A673 (cell line): Measurements from ENCODE around the gene PLCD3. TPM values are rescaled to one million over a fixed set of nuclear protein-coding genes. Genes with fewer than 3 reads are reported as not detected.

ENCODE experiments used
- BruUV-seq: library from RNA; stranded (reverse); fragments of 400-500 nt; replicated peaks from 2 replicates; lab custom pipeline; 2021; lab: Mats Ljungman, UMichigan
- CTCF ChIA-PET: fragments of 300-600 bp; sonication (Branson Sonifier 250); formaldehyde crosslinking; loops from one replicate; lab custom pipeline; 2022; ENCODE audit warnings: antibody characterized with exemption; lab: Charles Lee
- POLR2A ChIA-PET: fragments of 300-600 bp; sonication (Branson Sonifier 250); formaldehyde crosslinking; loops from one replicate; lab custom pipeline; 2022; ENCODE audit warnings: antibody characterized with exemption; ENCODE audit not compliant: low non-redundant PET; lab: Charles Lee
- DNase-seq: peaks from one replicate; pipeline ENCODE4 v3.0.0-alpha.2; 2015; ENCODE audit warnings: low spot score
- H3K27ac ChIP-seq: fragments of 200-600 bp; sonication (generic); 2 replicates; pipeline ENCODE4 v1.5.1; 2016; ENCODE audit warnings: mixed run types, low read depth, mild to moderate bottlenecking, mixed read lengths, antibody characterized with exemption, low read length; ENCODE audit not compliant: poor library complexity, severe bottlenecking
- H3K27me3 ChIP-seq: fragments of 200-600 bp; sonication (generic); replicated peaks from 2 replicates; pipeline ENCODE4 v1.6.1; 2017; ENCODE audit warnings: mixed run types, low read depth, mild to moderate bottlenecking, mixed read lengths, antibody characterized with exemption, low read length; ENCODE audit not compliant: insufficient read depth, poor library complexity
- H3K36me3 ChIP-seq: fragments of 200-600 bp; sonication (generic); 2 replicates; pipeline ENCODE4 v1.6.1; 2016; ENCODE audit warnings: mixed run types, mild to moderate bottlenecking, mixed read lengths, antibody characterized with exemption, low read length; ENCODE audit not compliant: insufficient read depth, poor library complexity, severe bottlenecking
- H3K4me1 ChIP-seq: fragments of 200-600 bp; sonication (generic); 2 replicates; pipeline ENCODE4 v1.6.1; 2017; ENCODE audit warnings: mixed run types, mild to moderate bottlenecking, mixed read lengths, antibody characterized with exemption, low read length; ENCODE audit not compliant: insufficient read depth, poor library complexity, severe bottlenecking
- H3K4me3 ChIP-seq: fragments of 200-600 bp; sonication (generic); 2 replicates; pipeline ENCODE4 v1.5.1; 2016; ENCODE audit warnings: low read depth, mixed run types, mild to moderate bottlenecking, mixed read lengths, low read length; ENCODE audit not compliant: poor library complexity, severe bottlenecking
- H3K9me3 ChIP-seq: fragments of 200-600 bp; sonication (generic); 2 replicates; pipeline ENCODE4 v1.6.1; 2016; ENCODE audit warnings: mixed run types, low read depth, mild to moderate bottlenecking, mixed read lengths, antibody characterized with exemption, low read length; ENCODE audit not compliant: poor library complexity, severe bottlenecking
- EZH2 ChIP-seq: fragments of 200-600 bp; sonication (generic); IDR thresholded peaks from 2 replicates; pipeline ENCODE4 v1.6.1; 2017; ENCODE audit warnings: borderline replicate concordance, low read depth, mild to moderate bottlenecking, mixed read lengths, antibody characterized with exemption, low read length; ENCODE audit not compliant: poor library complexity, severe bottlenecking
- intact Hi-C: fragments of 100-400 bp; cut with micrococcal nuclease; formaldehyde crosslinking; loops from one replicate; pipeline ENCODE4 v1.10.0; 2022; ENCODE audit not compliant: unreplicated experiment
- total RNA-seq: library from RNA; stranded (reverse); gene quantifications from 2 replicates; pipeline ENCODE4 v1.2.3, GENCODE V29; 2021
- TF ChIP-seq, protein P1 (sequence below): fragments of 300-800, 200-600 bp; sonication (generic); conservative IDR thresholded peaks from 2 replicates; pipeline ENCODE4 v1.5.1; 2017; ENCODE audit warnings: low read depth, mild to moderate bottlenecking, antibody characterized with exemption, low read length, moderate library complexity, mixed read lengths

Gene PLCD3
- total RNA-seq, 1 experiment from 2014 or later = 12.0 TPM

DNA sequence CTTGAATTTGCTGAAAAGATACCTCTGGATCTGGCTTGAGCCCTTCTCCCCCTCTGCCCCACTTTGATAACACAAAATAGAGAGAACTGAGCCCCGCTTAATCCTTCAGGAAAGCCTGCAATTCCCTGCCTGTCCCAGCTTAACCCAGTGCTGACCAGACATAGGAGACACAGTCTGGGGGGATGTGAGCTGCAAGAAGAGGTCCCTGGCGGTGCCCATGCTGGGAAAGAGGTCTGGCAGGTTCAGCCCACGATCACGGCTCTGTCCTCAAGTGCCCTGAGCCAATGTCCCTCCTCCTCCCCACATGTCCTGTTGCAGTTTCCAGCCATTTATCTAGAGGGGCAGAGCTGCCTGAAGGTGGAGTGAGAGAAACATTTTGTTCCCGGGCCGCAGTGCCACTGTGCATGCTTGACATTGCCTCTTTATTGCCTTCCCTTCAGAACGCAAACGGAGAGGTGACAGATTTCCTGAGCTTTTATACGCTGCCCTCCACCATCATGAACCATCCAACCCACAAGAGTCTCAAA, 29.0 kb downstream of the PLCD3 start:
- no peaks in the 10 kb centered on the region for H3K27me3 ChIP-seq
- H3K27ac ChIP-seq = no peak overlapping the region
- H3K9me3 ChIP-seq = no peaks in the 10 kb centered on the region
- no peaks in the 10 kb centered on the region for H3K4me1 ChIP-seq
- intact Hi-C loops = no loop called here
- DNase-seq = no peak
- peaks cover 42% of the 10 kb centered on the region for H3K36me3 ChIP-seq
- ChIA-PET CTCF (no interaction called here), POLR2A (no interaction called here)
- TF ChIP-seq EZH2 = no peak
- TF ChIP-seq, protein P1, sequence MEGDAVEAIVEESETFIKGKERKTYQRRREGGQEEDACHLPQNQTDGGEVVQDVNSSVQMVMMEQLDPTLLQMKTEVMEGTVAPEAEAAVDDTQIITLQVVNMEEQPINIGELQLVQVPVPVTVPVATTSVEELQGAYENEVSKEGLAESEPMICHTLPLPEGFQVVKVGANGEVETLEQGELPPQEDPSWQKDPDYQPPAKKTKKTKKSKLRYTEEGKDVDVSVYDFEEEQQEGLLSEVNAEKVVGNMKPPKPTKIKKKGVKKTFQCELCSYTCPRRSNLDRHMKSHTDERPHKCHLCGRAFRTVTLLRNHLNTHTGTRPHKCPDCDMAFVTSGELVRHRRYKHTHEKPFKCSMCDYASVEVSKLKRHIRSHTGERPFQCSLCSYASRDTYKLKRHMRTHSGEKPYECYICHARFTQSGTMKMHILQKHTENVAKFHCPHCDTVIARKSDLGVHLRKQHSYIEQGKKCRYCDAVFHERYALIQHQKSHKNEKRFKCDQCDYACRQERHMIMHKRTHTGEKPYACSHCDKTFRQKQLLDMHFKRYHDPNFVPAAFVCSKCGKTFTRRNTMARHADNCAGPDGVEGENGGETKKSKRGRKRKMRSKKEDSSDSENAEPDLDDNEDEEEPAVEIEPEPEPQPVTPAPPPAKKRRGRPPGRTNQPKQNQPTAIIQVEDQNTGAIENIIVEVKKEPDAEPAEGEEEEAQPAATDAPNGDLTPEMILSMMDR = no peak
- H3K4me3 ChIP-seq = no peak overlapping the region
- no TSS peak for BruUV-seq

DNA sequence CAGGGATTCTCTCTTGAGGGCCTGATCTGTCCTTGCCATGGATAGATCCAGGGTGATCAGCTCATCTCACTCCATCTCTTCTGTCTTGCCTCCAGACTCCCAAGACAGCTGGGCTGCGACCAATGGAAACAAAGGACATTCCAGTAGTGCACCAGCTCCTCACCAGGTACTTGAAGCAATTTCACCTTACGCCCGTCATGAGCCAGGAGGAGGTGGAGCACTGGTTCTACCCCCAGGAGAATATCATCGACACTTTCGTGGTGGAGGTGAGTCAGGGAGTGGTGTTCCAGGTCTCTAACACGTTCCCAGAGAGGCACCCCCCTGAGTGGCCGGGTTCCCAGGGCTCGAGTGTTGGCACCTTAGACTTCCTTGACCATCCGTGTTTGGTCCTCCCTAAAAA, 29.5 kb downstream of the PLCD3 start:
- CTCF ChIA-PET = no interaction called here
- no peak for DNase-seq
- Histone ChIP-seq H3K9me3 (no peaks in the 10 kb centered on the region), H3K36me3 (peaks cover 43% of the 10 kb centered on the region), H3K27me3 (no peaks in the 10 kb centered on the region), H3K4me3 (no peak overlapping the region), H3K4me1 (no peaks in the 10 kb centered on the region), H3K27ac (no peak overlapping the region)
- no TSS peak for BruUV-seq
- intact Hi-C loops = no loop called here
- no peak for TF ChIP-seq EZH2
- TF ChIP-seq, protein P1 = no peak
- POLR2A ChIA-PET = no interaction called here

DNA sequence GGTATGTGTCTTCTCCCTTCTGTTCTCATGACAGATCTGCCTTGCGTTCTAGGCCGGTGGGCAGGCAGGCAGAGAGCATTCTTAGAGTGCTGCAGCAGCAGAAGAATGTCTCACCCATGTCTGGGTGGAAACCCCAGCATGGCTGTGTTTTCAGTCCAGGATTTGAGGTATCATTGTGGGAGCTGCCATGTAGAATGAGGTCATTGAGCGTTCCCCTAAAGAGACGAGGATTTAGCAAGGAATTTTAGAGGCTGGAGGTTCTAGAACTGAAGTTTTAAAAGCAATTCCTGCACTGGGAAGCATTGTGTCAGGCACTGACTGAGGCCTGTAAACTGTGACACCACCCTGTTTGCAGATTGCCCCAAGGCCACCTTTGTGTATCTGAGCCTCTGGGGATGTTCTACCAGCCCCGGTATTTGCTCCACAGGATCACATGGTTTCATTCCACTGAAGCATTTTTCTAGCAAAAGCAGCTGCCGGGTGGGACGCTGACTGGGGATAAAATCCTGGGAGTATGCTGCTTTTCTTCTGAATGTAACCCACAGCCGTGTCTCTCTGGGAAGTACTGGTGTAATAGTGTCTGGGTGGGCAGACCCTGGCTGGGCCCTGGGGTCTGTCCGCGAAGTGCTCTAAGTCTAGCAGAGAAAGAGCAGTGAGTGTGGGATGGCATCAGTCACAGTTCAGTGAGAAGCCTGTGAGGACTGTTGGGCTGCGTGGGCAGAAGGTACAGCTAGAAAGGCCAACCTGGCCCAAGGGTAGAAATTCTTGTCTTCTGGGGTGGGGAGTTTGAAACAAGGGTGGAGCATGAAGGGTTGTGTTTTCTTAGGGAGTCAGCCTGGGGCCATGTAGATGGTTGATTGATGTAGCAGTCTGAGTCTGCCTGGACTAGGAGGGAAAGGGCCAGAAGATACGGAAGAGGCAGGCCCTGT, 30.2 kb downstream of the PLCD3 start:
- DNase-seq = no peak
- ChIA-PET CTCF (no interaction called here), POLR2A (no interaction called here)
- no peaks in the 10 kb centered on the region for H3K4me1 ChIP-seq
- H3K27me3 ChIP-seq = no peaks in the 10 kb centered on the region
- no peaks in the 10 kb centered on the region for H3K9me3 ChIP-seq
- intact Hi-C loops = no loop called here
- no TSS peak for BruUV-seq
- H3K27ac ChIP-seq = no peak overlapping the region
- peaks cover 46% of the 10 kb centered on the region for H3K36me3 ChIP-seq
- H3K4me3 ChIP-seq = no peak overlapping the region
- no peak for TF ChIP-seq EZH2
- TF ChIP-seq, protein P1 = no peak
